ENCODE data around the gene BRAP. TPM values are rescaled to one million over a fixed set of nuclear protein-coding genes. Genes with fewer than 3 reads are reported as not detected.

Gene BRAP
- total RNA-seq, 1 donor from 2014 or later, result 20.9 TPM

DNA sequence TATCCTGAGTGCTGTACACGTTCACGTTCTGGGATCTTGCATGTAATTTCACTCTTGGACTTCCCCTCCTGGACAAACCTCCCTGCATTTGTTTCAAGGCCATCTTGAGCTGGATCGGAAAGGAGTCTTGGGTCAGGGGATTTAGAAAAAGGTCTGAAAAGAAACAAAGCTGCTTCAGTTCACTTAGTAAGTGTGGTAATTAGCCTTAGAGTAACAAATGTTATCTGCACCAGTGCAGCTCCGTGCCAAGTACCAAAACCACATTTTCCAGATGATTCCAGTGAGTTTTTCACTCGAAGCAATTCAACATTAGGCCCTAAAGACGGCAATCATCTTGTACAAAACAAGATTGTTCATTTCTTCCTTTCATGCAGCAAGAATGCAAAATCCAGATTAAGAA lies 47.2 kb downstream of the BRAP start:
- Mint-ChIP-seq H3K9me3 (no peaks in the 10 kb centered on the region), H3K27ac (no peak overlapping the region), H3K4me3 (no peak overlapping the region), H3K27me3 (no peaks in the 10 kb centered on the region), H3K4me1 (ENCODE audit: unreplicated experiment) (peaks cover 40% of the 10 kb centered on the region), H3K36me3 (peaks cover 7% of the 10 kb centered on the region)
- TF ChIP-seq CTCF (conservative IDR thresholded peaks at IDR 0.05), result no peak
- DNase-seq (ENCODE audit: extremely low spot score, unreplicated experiment), result no peak

DNA sequence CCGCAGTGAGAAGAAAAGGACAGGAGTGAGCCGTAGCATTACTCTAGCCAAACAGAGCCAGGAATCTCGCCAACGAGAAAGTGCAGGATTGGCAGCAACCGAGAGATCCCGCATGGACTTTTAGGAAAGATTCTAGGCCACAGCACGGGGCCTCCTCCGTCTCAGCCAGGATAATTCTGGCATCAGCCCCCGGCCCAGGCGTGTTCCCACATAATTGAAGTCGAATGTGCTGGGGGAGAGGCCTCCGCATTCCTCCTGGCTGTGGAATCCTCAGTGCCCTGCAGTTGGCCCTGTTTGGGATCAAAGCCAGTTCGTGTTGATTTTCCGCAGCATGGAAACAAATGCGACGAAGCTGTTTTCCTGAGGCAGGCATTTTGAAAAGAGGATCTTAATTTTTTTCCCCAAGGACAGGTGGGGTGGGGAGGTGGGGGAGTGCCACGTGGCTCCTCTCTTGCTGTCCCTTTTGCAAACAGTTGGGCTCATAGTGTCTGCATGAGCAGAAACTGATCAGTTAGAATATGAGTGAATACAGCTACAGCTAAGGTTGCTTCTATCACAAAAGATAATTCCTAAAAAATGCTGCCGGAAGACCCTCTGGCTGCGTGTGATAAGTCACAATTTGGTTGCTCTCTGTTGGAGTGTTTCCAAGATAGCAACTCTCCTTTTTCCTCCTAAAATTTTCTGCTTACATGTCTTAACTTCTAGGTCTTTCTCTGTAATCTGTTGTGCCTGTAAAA lies 49.4 kb downstream of the BRAP start:
- H3K27me3 Mint-ChIP-seq, result no peaks in the 10 kb centered on the region
- H3K9me3 Mint-ChIP-seq, result no peaks in the 10 kb centered on the region
- H3K4me1 Mint-ChIP-seq (ENCODE audit: unreplicated experiment), result peaks cover 32% of the 10 kb centered on the region
- H3K27ac Mint-ChIP-seq, result peak overlapping the region; percentile 86
- peak; percentile 74 for DNase-seq (ENCODE audit: extremely low spot score, unreplicated experiment)
- H3K4me3 Mint-ChIP-seq, result peak overlapping the region; percentile 57
- no peak for TF ChIP-seq CTCF (conservative IDR thresholded peaks at IDR 0.05)
- peaks cover 7% of the 10 kb centered on the region for H3K36me3 Mint-ChIP-seq

- DNase-seq (ENCODE audit: extremely low spot score, unreplicated experiment), result no peak
- Mint-ChIP-seq H3K4me3 (peak overlapping the region; percentile 57), H3K36me3 (peaks cover 7% of the 10 kb centered on the region), H3K4me1 (ENCODE audit: unreplicated experiment) (peaks cover 32% of the 10 kb centered on the region), H3K9me3 (no peaks in the 10 kb centered on the region), H3K27ac (peak overlapping the region; percentile 86), H3K27me3 (no peaks in the 10 kb centered on the region)
- no peak for TF ChIP-seq CTCF (conservative IDR thresholded peaks at IDR 0.05)
These were observed 50.2 kb downstream of the BRAP start for GRCh38 chr12:111635524-111635923.

GRCh38 chr12:111628505-111629260 lies 57.1 kb downstream of the BRAP start:
- Mint-ChIP-seq H3K27ac (no peak overlapping the region), H3K27me3 (no peaks in the 10 kb centered on the region), H3K9me3 (no peaks in the 10 kb centered on the region), H3K36me3 (no peaks in the 10 kb centered on the region), H3K4me3 (no peak overlapping the region), H3K4me1 (ENCODE audit: unreplicated experiment) (peaks cover 4% of the 10 kb centered on the region)
- TF ChIP-seq CTCF (conservative IDR thresholded peaks at IDR 0.05), result no peak
- DNase-seq (ENCODE audit: extremely low spot score, unreplicated experiment), result no peak

DNA sequence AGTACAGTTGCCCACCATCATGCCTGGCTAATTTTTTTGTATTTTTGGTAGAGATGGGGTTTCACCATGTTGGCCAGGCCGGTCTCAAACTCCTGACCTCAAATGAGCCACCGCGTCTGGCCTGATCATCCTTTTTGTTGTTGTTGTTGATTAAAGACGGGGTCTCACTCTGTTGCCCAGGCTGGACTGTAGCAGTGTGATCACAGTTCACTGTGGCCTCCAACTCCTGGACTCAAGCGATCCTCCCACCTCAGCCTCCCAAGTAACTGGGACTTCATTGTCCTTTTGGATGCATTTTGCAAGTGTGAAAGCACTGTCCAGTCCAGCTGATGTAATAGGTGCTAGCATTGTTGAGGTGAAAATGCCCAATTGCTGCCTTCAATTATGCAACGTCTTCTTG lies 59.5 kb downstream of the BRAP start:
- no peak overlapping the region for H3K4me3 Mint-ChIP-seq

More for the DNA sequence above, 59.5 kb downstream of the BRAP start:
- Mint-ChIP-seq H3K27ac (no peak overlapping the region), H3K27me3 (no peaks in the 10 kb centered on the region), H3K36me3 (no peaks in the 10 kb centered on the region), H3K9me3 (no peaks in the 10 kb centered on the region), H3K4me1 (ENCODE audit: unreplicated experiment) (no peaks in the 10 kb centered on the region)
- no peak for DNase-seq (ENCODE audit: extremely low spot score, unreplicated experiment)
- TF ChIP-seq CTCF (conservative IDR thresholded peaks at IDR 0.05), result no peak

All from type B pancreatic cell (in vitro differentiated cells).